ENCODE data around the gene AGAP1.
A peak's percentile ranks its signal among the peaks of the same experiment; 100 is the strongest.

Gene AGAP1

GRCh38 chr2:235594041-235594440 lies 100.2 kb downstream of the AGAP1 start:
- peak; percentile 57 for DNase-seq (ENCODE audit: low read depth)
- H3K4me3 ChIP-seq (ENCODE audit: low read depth, low read length), result no peak overlapping the region
- peak; percentile 54 for TF ChIP-seq CTCF (IDR thresholded peaks at IDR 0.05; ENCODE audit: control insufficient read depth, extremely low read depth, insufficient read depth)

- no peak for TF ChIP-seq CTCF (IDR thresholded peaks at IDR 0.05; ENCODE audit: control insufficient read depth, extremely low read depth, insufficient read depth)
- DNase-seq (ENCODE audit: low read depth), result no peak
These were observed 101.1 kb downstream of the AGAP1 start for GRCh38 chr2:235594964-235595363.

GRCh38 chr2:235595422-235596010 lies 101.7 kb downstream of the AGAP1 start:
- peak; percentile 36 for DNase-seq (ENCODE audit: low read depth)
- peak; percentile 73 for TF ChIP-seq CTCF (IDR thresholded peaks at IDR 0.05; ENCODE audit: control insufficient read depth, extremely low read depth, insufficient read depth)
- H3K4me3 ChIP-seq (ENCODE audit: low read depth, low read length), result no peak overlapping the region

More at GRCh38 chr2:235594964-235595363, 101.1 kb downstream of the AGAP1 start:
- no peak overlapping the region for H3K4me3 ChIP-seq (ENCODE audit: low read depth, low read length)

- no peak for DNase-seq (ENCODE audit: low read depth)
- TF ChIP-seq CTCF (IDR thresholded peaks at IDR 0.05; ENCODE audit: control insufficient read depth, extremely low read depth, insufficient read depth), result no peak
- no peak overlapping the region for H3K4me3 ChIP-seq (ENCODE audit: low read depth, low read length)
These were observed 102.4 kb downstream of the AGAP1 start for GRCh38 chr2:235596272-235596671.

GRCh38 chr2:235597081-235597615 lies 103.3 kb downstream of the AGAP1 start:
- no peak for TF ChIP-seq CTCF (IDR thresholded peaks at IDR 0.05; ENCODE audit: control insufficient read depth, extremely low read depth, insufficient read depth)
- no peak for DNase-seq (ENCODE audit: low read depth)
- H3K4me3 ChIP-seq (ENCODE audit: low read depth, low read length), result no peak overlapping the region

GRCh38 chr2:235598026-235598425 lies 104.2 kb downstream of the AGAP1 start:
- no peak overlapping the region for H3K4me3 ChIP-seq (ENCODE audit: low read depth, low read length)
- DNase-seq (ENCODE audit: low read depth), result no peak
- TF ChIP-seq CTCF (IDR thresholded peaks at IDR 0.05; ENCODE audit: control insufficient read depth, extremely low read depth, insufficient read depth), result no peak
